GM12878 (cell line): Measurements from ENCODE around the gene COL4A1. TPM values are rescaled to one million over a fixed set of nuclear protein-coding genes. Genes with fewer than 3 reads are reported as not detected.

Source experiments
- ATAC-seq: fragments of 200-7000 bp; cut with Tn5 transposase; 3 replicates; pipeline ENCODE4 v1.9.1; 2020; ENCODE audit warnings: mild to moderate bottlenecking, moderate library complexity
- BruUV-seq: library from RNA; stranded (reverse); fragments of 400-500 nt; replicated peaks from 2 replicates; lab custom pipeline; 2021; lab: Mats Ljungman, UMichigan
- CTCF ChIA-PET: fragments of 300-600 bp; sonication (Branson Sonifier 250); formaldehyde crosslinking; extraction: SDS; loops from one replicate; lab custom pipeline; 2021; ENCODE audit warnings: inconsistent platforms; lab: Yijun Ruan, JAX
- POLR2A ChIA-PET: fragments of 350-600 bp; formaldehyde crosslinking; extraction: SDS; loops from one replicate; lab custom pipeline; 2021; ENCODE audit warnings: inconsistent platforms; lab: Charles Lee
- RAD21 ChIA-PET: fragments of 300-600 bp; sonication (Branson Sonifier 250); formaldehyde crosslinking; loops from one replicate; lab custom pipeline; 2023; ENCODE audit warnings: antibody characterized with exemption; ENCODE audit not compliant: unreplicated experiment; lab: Charles Lee
- SMC1A ChIA-PET: fragments of 300-600 bp; sonication (Branson Sonifier 250); formaldehyde crosslinking; loops from one replicate; lab custom pipeline; 2023; ENCODE audit not compliant: unreplicated experiment, uncharacterized antibody; lab: Charles Lee
- DNase-seq: peaks from one replicate; pipeline ENCODE4 v3.0.0-alpha.2; 2011; ENCODE audit warnings: low read depth, low spot score
- FAIRE-seq: peaks from 3 replicates; lab custom pipeline; 2011; peaks lifted over from hg19 to GRCh38; lab: Jason Lieb, UNC
- H2AFZ ChIP-seq: 2 replicates; pipeline ENCODE4 v1.6.0; 2011; ENCODE audit warnings: low read depth, low read length, control low read depth; ENCODE audit not compliant: control insufficient read depth
- H3K27ac ChIP-seq: 2 replicates; pipeline ENCODE4 v1.5.1; 2011; ENCODE audit warnings: control low read depth; ENCODE audit not compliant: control insufficient read depth, insufficient read depth
- H3K27me3 ChIP-seq, 2 experiments: replicated peaks in 1 of 2; 2 replicates each; pipeline versions ENCODE4 v1.6.0 to v1.6.1; 2011; ENCODE audit warnings: low read length in 1 of 2; ENCODE audit not compliant: control insufficient read depth in 2 of 2, insufficient read depth in 2 of 2
- H3K36me3 ChIP-seq, 2 experiments: 2 replicates each; pipeline ENCODE4 v1.5.1; 2011; ENCODE audit warnings: low read length in 1 of 2; ENCODE audit not compliant: control insufficient read depth in 2 of 2, insufficient read depth in 2 of 2
- H3K4me1 ChIP-seq: 2 replicates; pipeline ENCODE4 v1.6.1; 2011; ENCODE audit warnings: mild to moderate bottlenecking, low read length, moderate library complexity, mixed read lengths; ENCODE audit not compliant: control insufficient read depth, insufficient read depth
- H3K4me2 ChIP-seq: 2 replicates; pipeline ENCODE4 v1.6.0; 2011; ENCODE audit warnings: control low read depth; ENCODE audit not compliant: control insufficient read depth, insufficient read depth
- H3K4me3 ChIP-seq: fragments of 200-600 bp; sonication (generic); 2 replicates; pipeline ENCODE4 v1.5.1; 2016
- H3K79me2 ChIP-seq: 2 replicates; pipeline ENCODE4 v1.6.0; 2011; ENCODE audit warnings: low read length; ENCODE audit not compliant: control insufficient read depth, insufficient read depth
- H3K9ac ChIP-seq: 2 replicates; pipeline ENCODE4 v1.8.0; 2011; ENCODE audit warnings: low read length, control low read depth, mixed read lengths; ENCODE audit not compliant: control insufficient read depth, insufficient read depth
- H3K9me3 ChIP-seq: replicated peaks from 3 replicates; pipeline ENCODE4 v1.5.1; 2011; ENCODE audit warnings: mild to moderate bottlenecking, low read length; ENCODE audit not compliant: control insufficient read depth, insufficient read depth
- H4K20me1 ChIP-seq: 2 replicates; pipeline ENCODE4 v1.6.0; 2011; ENCODE audit not compliant: control insufficient read depth, insufficient read depth
- BACH1 ChIP-seq: fragments of 450-650 bp; IDR thresholded peaks from 2 replicates; pipeline ENCODE4 v1.6.1; 2017; ENCODE audit warnings: mild to moderate bottlenecking, borderline replicate concordance
- HSF1 ChIP-seq: fragments of 150-350 bp; IDR thresholded peaks from 2 replicates; pipeline ENCODE4 v1.6.1; 2014; ENCODE audit warnings: mild to moderate bottlenecking, low read depth, low read length
- IKZF2 ChIP-seq, 2 experiments: fragments of 450-650 bp; IDR thresholded peaks; 2 replicates each; pipeline ENCODE4 v1.6.1; 2017; ENCODE audit warnings: mild to moderate bottlenecking in 2 of 2, moderate library complexity in 2 of 2
- JUND ChIP-seq: IDR thresholded peaks from 2 replicates; pipeline ENCODE4 v1.6.1; 2012; ENCODE audit warnings: low read depth, mild to moderate bottlenecking, low read length, improper control_type of control experiment, moderate library complexity
- PML ChIP-seq: IDR thresholded peaks from 2 replicates; pipeline ENCODE4 v1.6.1; 2012; ENCODE audit warnings: low read length, inconsistent platforms
- POU2F2 ChIP-seq: IDR thresholded peaks from 3 replicates; pipeline ENCODE4 v1.6.1; 2011; ENCODE audit warnings: low read depth, mild to moderate bottlenecking, low read length, borderline replicate concordance
- TCF12 ChIP-seq: IDR thresholded peaks from 2 replicates; pipeline ENCODE4 v1.6.1; 2011; ENCODE audit warnings: low read depth, mild to moderate bottlenecking, low read length
- TCF3 ChIP-seq: IDR thresholded peaks from 2 replicates; pipeline ENCODE4 v1.6.1; 2012; ENCODE audit warnings: low read depth, mild to moderate bottlenecking, low read length, borderline replicate concordance; ENCODE audit not compliant: insufficient read depth
- WRNIP1 ChIP-seq: IDR thresholded peaks from 2 replicates; pipeline ENCODE4 v1.6.1; 2011; ENCODE audit warnings: low read depth, low read length, improper control_type of control experiment, borderline replicate concordance
- ZBED1 ChIP-seq: IDR thresholded peaks from 2 replicates; pipeline ENCODE4 v1.6.1; 2016; ENCODE audit warnings: borderline replicate concordance
- ZNF24 ChIP-seq: fragments of 450-650 bp; IDR thresholded peaks from 2 replicates; pipeline ENCODE4 v1.6.1; 2017; ENCODE audit warnings: antibody characterized with exemption, mild to moderate bottlenecking
- ZNF592 ChIP-seq: fragments of 450-650 bp; IDR thresholded peaks from 2 replicates; pipeline ENCODE4 v1.6.1; 2017; ENCODE audit warnings: mild to moderate bottlenecking, moderate library complexity
- WGBS: methylation state at CpG from one replicate; pipeline ENCODE4 v1.1.6; 2016; ENCODE audit warnings: low lambda C conversion rate; ENCODE audit not compliant: insufficient replicate concordance, insufficient coverage; ENCODE audit errors: missing lambda C conversion rate; 5-methylcytosine and 5-hydroxymethylcytosine counted together
- in situ Hi-C: fragments of 300-500 bp; cut with MboI; formaldehyde crosslinking; loops from 9 replicates; pipeline ENCODE4 v1.14.3; 2018; ENCODE audit warnings: mixed read lengths
- intact Hi-C: fragments of 100-400 bp; cut with micrococcal nuclease; formaldehyde crosslinking; loops from one replicate; pipeline ENCODE4 v1.14.2; 2022; ENCODE audit not compliant: unreplicated experiment
- polyA plus RNA-seq, 11 experiments: library from polyadenylated mRNA; depleted of rRNA in 4 of 11; unstranded in 6 of 11; stranded (reverse) in 5 of 11; fragments of >200 nt; fragmentation: Nextera tagmentation in 4 of 11; fragmentation: Illumina TruSeq in 1 of 11; extraction: Ambion mirVana in 4 of 11; extraction: Trizol in 1 of 11; gene quantifications; 1 replicate in 1 of 11; 2 replicates in 10 of 11; pipeline versions ENCODE4 v1.2.1 to v1.2.3, GENCODE V29; 2011 to 2016; ENCODE audit warnings: inconsistent platforms in 2 of 11, missing spikeins in 2 of 11, low read depth in 1 of 11
- total RNA-seq, 4 experiments: library from RNA; depleted of rRNA in 3 of 4; stranded (reverse); fragments of >200 nt in 3 of 4; fragmentation: Illumina TruSeq in 1 of 4; extraction: Trizol in 1 of 4; gene quantifications; 2 replicates each; pipeline versions ENCODE4 v1.2.1 to v1.2.3, GENCODE V29; 2013 to 2021
- TF ChIP-seq, protein P1 (sequence below): fragments of 450-650 bp; IDR thresholded peaks from 2 replicates; pipeline ENCODE4 v1.6.1; 2018; ENCODE audit warnings: borderline replicate concordance, mild to moderate bottlenecking; ENCODE audit not compliant: partially characterized antibody
- TF ChIP-seq, protein P2 (sequence below): fragments of 450-650 bp; IDR thresholded peaks from 2 replicates; pipeline ENCODE4 v1.6.1; 2016; ENCODE audit warnings: mild to moderate bottlenecking

Gene COL4A1
- total and polyA plus RNA-seq, 10 of the 15 experiments (the other 5 are each of a cell fraction or from before 2014, with no cell fraction given), result 0.07 to 0.31 (median 0.13) TPM; not detected in 6

DNA sequence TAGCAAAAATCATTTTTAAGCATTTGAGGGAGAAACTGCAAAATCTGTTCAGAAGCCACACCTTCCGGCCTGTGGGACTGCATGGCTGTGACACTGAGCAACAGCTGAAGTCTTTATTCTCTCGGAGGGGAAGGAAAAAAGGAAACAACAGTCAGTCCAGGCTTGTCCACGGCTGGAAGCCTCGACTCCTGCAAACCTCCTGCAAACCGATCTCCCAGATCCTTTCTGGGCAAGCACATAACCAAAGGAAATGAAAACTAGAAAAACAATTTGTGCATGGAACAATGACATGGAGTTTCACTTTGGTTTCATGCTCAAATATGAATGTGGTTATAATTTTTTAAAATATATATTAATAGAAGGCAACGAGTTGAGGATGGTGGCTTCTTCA lies 1.0 kb downstream of the COL4A1 start (continued):
- TF ChIP-seq ZNF592 (no peak), IKZF2 (IDR thresholded peaks at IDR 0.05) (no peak), JUND (no peak), TCF12 (no peak)

GRCh38 chr13:110305544-110305943 lies 1.4 kb downstream of the COL4A1 start:
- Histone ChIP-seq H3K4me2 (no peak overlapping the region), H3K9me3 (no peaks in the 10 kb centered on the region; the same call in 2 of the 3 replicates), H3K27ac (no peak overlapping the region), H4K20me1 (no peaks in the 10 kb centered on the region; the same call in 1 of the 2 replicates), H2AFZ (no peak overlapping the region), H3K4me3 (no peak overlapping the region), H3K9ac (no peak overlapping the region), H3K79me2 (no peaks in the 10 kb centered on the region), H3K27me3 (peaks cover 16 to 19% of the 10 kb centered on the region in 2 experiments), H3K4me1 (no peaks in the 10 kb centered on the region), H3K36me3 (no peaks in the 10 kb centered on the region)
- ChIA-PET RAD21 (no interaction called here), POLR2A (no interaction called here), CTCF (interaction anchor here (0.6 kb wide), 1 partner anchor 82 kb away, joined by 3 read pairs; no protein-coding TSS in a partner anchor), SMC1A (interaction anchor here (0.7 kb wide), 1 partner anchor 18 kb away, joined by 5 read pairs; no protein-coding TSS in a partner anchor)
- in situ Hi-C loops, result no loop called here
- no TSS peak for BruUV-seq
- TF ChIP-seq POU2F2 (no peak), TCF3 (no peak), BACH1 (no peak), PML (no peak), ZBED1 (no peak), WRNIP1 (no peak), ZNF24 (no peak), HSF1 (no peak)
- TF ChIP-seq, protein P1, sequence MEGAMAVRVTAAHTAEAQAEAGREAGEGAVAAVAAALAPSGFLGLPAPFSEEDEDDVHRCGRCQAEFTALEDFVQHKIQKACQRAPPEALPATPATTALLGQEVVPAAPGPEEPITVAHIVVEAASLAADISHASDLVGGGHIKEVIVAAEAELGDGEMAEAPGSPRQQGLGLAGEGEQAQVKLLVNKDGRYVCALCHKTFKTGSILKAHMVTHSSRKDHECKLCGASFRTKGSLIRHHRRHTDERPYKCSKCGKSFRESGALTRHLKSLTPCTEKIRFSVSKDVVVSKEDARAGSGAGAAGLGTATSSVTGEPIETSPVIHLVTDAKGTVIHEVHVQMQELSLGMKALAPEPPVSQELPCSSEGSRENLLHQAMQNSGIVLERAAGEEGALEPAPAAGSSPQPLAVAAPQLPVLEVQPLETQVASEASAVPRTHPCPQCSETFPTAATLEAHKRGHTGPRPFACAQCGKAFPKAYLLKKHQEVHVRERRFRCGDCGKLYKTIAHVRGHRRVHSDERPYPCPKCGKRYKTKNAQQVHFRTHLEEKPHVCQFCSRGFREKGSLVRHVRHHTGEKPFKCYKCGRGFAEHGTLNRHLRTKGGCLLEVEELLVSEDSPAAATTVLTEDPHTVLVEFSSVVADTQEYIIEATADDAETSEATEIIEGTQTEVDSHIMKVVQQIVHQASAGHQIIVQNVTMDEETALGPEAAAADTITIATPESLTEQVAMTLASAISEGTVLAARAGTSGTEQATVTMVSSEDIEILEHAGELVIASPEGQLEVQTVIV, result no peak
- TF ChIP-seq, protein P2, sequence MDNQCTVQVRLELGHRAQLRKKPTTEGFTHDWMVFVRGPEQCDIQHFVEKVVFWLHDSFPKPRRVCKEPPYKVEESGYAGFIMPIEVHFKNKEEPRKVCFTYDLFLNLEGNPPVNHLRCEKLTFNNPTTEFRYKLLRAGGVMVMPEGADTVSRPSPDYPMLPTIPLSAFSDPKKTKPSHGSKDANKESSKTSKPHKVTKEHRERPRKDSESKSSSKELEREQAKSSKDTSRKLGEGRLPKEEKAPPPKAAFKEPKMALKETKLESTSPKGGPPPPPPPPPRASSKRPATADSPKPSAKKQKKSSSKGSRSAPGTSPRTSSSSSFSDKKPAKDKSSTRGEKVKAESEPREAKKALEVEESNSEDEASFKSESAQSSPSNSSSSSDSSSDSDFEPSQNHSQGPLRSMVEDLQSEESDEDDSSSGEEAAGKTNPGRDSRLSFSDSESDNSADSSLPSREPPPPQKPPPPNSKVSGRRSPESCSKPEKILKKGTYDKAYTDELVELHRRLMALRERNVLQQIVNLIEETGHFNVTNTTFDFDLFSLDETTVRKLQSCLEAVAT, result no peak
- no peak for FAIRE-seq
- intact Hi-C loops, result no loop called here
- 0% methylated on average over 2 of the region's 2 CpGs for WGBS
- ATAC-seq, result no peak
- DNase-seq, result no peak
